Suprapubic skin (tissue), 4 donors: ENCODE data around the gene BICRAL. TPM values are rescaled to one million over a fixed set of nuclear protein-coding genes. Genes with fewer than 3 reads are reported as not detected.
A peak's percentile ranks its signal among the peaks of the same experiment; 100 is the strongest.

Experiments
- DNase-seq, 2 donors: peaks; one replicate each; pipeline ENCODE4 v3.0.0-alpha.2; 2019; ENCODE audit warnings: low spot score in 2 of 2
- H3K27ac ChIP-seq: fragments of 200-600 bp; sonication (generic); one replicate; pipeline ENCODE4 v1.5.1; 2019
- H3K27me3 ChIP-seq: fragments of 200-600 bp; sonication (generic); one replicate; pipeline ENCODE4 v1.5.1; 2019
- H3K36me3 ChIP-seq: fragments of 200-600 bp; sonication (generic); one replicate; pipeline ENCODE4 v1.5.1; 2019
- H3K4me1 ChIP-seq: fragments of 200-600 bp; sonication (generic); one replicate; pipeline ENCODE4 v1.5.1; 2019
- H3K4me3 ChIP-seq: fragments of 200-600 bp; sonication (generic); one replicate; pipeline ENCODE4 v1.5.1; 2019; ENCODE audit warnings: mild to moderate bottlenecking
- H3K9me3 ChIP-seq: fragments of 200-600 bp; sonication (generic); one replicate; pipeline ENCODE4 v1.5.1; 2019
- CTCF ChIP-seq, 2 donors: fragments of 200-600 bp in 1 of 2; fragments of 450-650 bp in 1 of 2; sonication (generic) in 1 of 2; IDR thresholded peaks; one replicate each; pipeline ENCODE4 v1.5.1; 2016 to 2019; ENCODE audit warnings: antibody characterized with exemption in 2 of 2, mild to moderate bottlenecking in 1 of 2, moderate library complexity in 1 of 2
- EP300 ChIP-seq: sonication (generic); formaldehyde crosslinking; IDR thresholded peaks from one replicate; pipeline ENCODE4 v1.6.1; 2017; ENCODE audit warnings: antibody characterized with exemption
- POLR2A ChIP-seq, 2 donors: fragments of 450-650 bp; IDR thresholded peaks; one replicate each; pipeline ENCODE4 v1.6.1; 2017; ENCODE audit warnings: antibody characterized with exemption in 2 of 2, mild to moderate bottlenecking in 2 of 2, moderate library complexity in 2 of 2
- POLR2AphosphoS5 ChIP-seq, 3 donors: sonication (generic); formaldehyde crosslinking; IDR thresholded peaks; one replicate each; pipeline ENCODE4 v1.6.1; 2017; ENCODE audit warnings: antibody characterized with exemption in 3 of 3
- WGBS: methylation state at CpG from one replicate; pipeline ENCODE4 v1.1.5; 2018; 5-methylcytosine and 5-hydroxymethylcytosine counted together
- total RNA-seq, 4 donors: library from RNA; depleted of rRNA; stranded (reverse); fragments of >200 nt; gene quantifications; one replicate each; pipeline ENCODE4 v1.1.0, GENCODE V29; 2016

Gene BICRAL
- total RNA-seq, 4 donors from 2014 or later = 20.7 to 28.2 (median 25.4) TPM

GRCh38 chr6:42748203-42748898 lies 33.5 kb upstream of the BICRAL start:
- H3K4me1 ChIP-seq = peaks cover 39% of the 10 kb centered on the region
- TF ChIP-seq POLR2A (IDR thresholded peaks at IDR 0.05) (no peak), CTCF (IDR thresholded peaks at IDR 0.05) (no peak), POLR2AphosphoS5 (IDR thresholded peaks at IDR 0.05) (no peak), EP300 (no peak)
- no peaks in the 10 kb centered on the region for H3K27me3 ChIP-seq
- H3K4me3 ChIP-seq = peak overlapping the region; percentile 91
- H3K9me3 ChIP-seq = no peaks in the 10 kb centered on the region
- DNase-seq = no peak
- peak overlapping the region; percentile 10 for H3K27ac ChIP-seq
- no peaks in the 10 kb centered on the region for H3K36me3 ChIP-seq
- WGBS = 47% methylated on average over 8 of the region's 8 CpGs

- no peaks in the 10 kb centered on the region for H3K27me3 ChIP-seq
- TF ChIP-seq CTCF (IDR thresholded peaks at IDR 0.05) = no peak
- TF ChIP-seq POLR2AphosphoS5 (IDR thresholded peaks at IDR 0.05) = no peak
- no peak for TF ChIP-seq POLR2A (IDR thresholded peaks at IDR 0.05)
- no peak for TF ChIP-seq EP300
- no peak overlapping the region for H3K4me3 ChIP-seq
- no peaks in the 10 kb centered on the region for H3K36me3 ChIP-seq
- no peaks in the 10 kb centered on the region for H3K9me3 ChIP-seq
- peaks cover 19% of the 10 kb centered on the region for H3K4me1 ChIP-seq
- no peak for DNase-seq
- H3K27ac ChIP-seq = no peak overlapping the region
- WGBS = 69% methylated on average over 3 of the region's 3 CpGs
These were observed 30.8 kb upstream of the BICRAL start for GRCh38 chr6:42751055-42751454.

- H3K36me3 ChIP-seq = peaks cover 8% of the 10 kb centered on the region
- 97% methylated on average over 5 of the region's 5 CpGs for WGBS
- no peaks in the 10 kb centered on the region for H3K9me3 ChIP-seq
- no peaks in the 10 kb centered on the region for H3K27me3 ChIP-seq
- no peak overlapping the region for H3K4me3 ChIP-seq
- H3K27ac ChIP-seq = no peak overlapping the region
- H3K4me1 ChIP-seq = no peaks in the 10 kb centered on the region
- TF ChIP-seq CTCF (IDR thresholded peaks at IDR 0.05) (no peak), POLR2A (IDR thresholded peaks at IDR 0.05) (no peak), POLR2AphosphoS5 (IDR thresholded peaks at IDR 0.05) (no peak), EP300 (no peak)
- DNase-seq = no peak
These were observed 27.1 kb upstream of the BICRAL start for GRCh38 chr6:42754759-42755158.

- H3K9me3 ChIP-seq = no peaks in the 10 kb centered on the region
- no peak for TF ChIP-seq POLR2AphosphoS5 (IDR thresholded peaks at IDR 0.05)
- TF ChIP-seq CTCF (IDR thresholded peaks at IDR 0.05) = no peak
- TF ChIP-seq POLR2A (IDR thresholded peaks at IDR 0.05) = no peak
- no peak for TF ChIP-seq EP300
- H3K27ac ChIP-seq = no peak overlapping the region
- no peaks in the 10 kb centered on the region for H3K27me3 ChIP-seq
- H3K4me1 ChIP-seq = no peaks in the 10 kb centered on the region
- DNase-seq = no peak
- H3K36me3 ChIP-seq = peaks cover 8% of the 10 kb centered on the region
- H3K4me3 ChIP-seq = no peak overlapping the region
- WGBS = 77% methylated on average over 7 of the region's 7 CpGs
These were observed 25.1 kb upstream of the BICRAL start for GRCh38 chr6:42756722-42757121.

- Histone ChIP-seq H3K36me3 (peaks cover 8% of the 10 kb centered on the region), H3K4me1 (peaks cover 4% of the 10 kb centered on the region), H3K27me3 (no peaks in the 10 kb centered on the region), H3K4me3 (no peak overlapping the region), H3K9me3 (no peaks in the 10 kb centered on the region), H3K27ac (no peak overlapping the region)
- DNase-seq = no peak
- no peak for TF ChIP-seq POLR2A (IDR thresholded peaks at IDR 0.05)
- TF ChIP-seq CTCF (IDR thresholded peaks at IDR 0.05) = no peak
- TF ChIP-seq EP300 = no peak
- no peak for TF ChIP-seq POLR2AphosphoS5 (IDR thresholded peaks at IDR 0.05)
- 91% methylated on average over 3 of the region's 3 CpGs for WGBS
These were observed 23.0 kb upstream of the BICRAL start for GRCh38 chr6:42758756-42759430.
